Stimulated activated naive CD8-positive, alpha-beta T cell treated with anti-CD3 and anti-CD28 coated beads, Interleukin-15, Interleukin-2, amounts not matched to agents 100 ng/mL and 50 ng/mL, for 24 hours (primary cell): ENCODE measurements around the gene MLLT10.

Experiments
- H3K27ac Mint-ChIP-seq: one replicate; pipeline ENCODE4 v1.8.0; 2021; ENCODE audit warnings: mild to moderate bottlenecking, mixed read lengths
- H3K27me3 Mint-ChIP-seq: one replicate; pipeline ENCODE4 v1.8.0; 2021; ENCODE audit warnings: mixed read lengths
- H3K36me3 Mint-ChIP-seq: one replicate; pipeline ENCODE4 v1.8.0; 2021; ENCODE audit warnings: low read depth, mixed read lengths
- H3K4me1 Mint-ChIP-seq: one replicate; pipeline ENCODE4 v1.8.0; 2021; ENCODE audit warnings: low read depth, mixed read lengths
- H3K4me3 Mint-ChIP-seq: one replicate; pipeline ENCODE4 v1.8.0; 2021; ENCODE audit warnings: mild to moderate bottlenecking, mixed read lengths
- H3K9me3 Mint-ChIP-seq: one replicate; pipeline ENCODE4 v1.8.0; 2021; ENCODE audit warnings: mixed read lengths

MLLT10 gene

DNA sequence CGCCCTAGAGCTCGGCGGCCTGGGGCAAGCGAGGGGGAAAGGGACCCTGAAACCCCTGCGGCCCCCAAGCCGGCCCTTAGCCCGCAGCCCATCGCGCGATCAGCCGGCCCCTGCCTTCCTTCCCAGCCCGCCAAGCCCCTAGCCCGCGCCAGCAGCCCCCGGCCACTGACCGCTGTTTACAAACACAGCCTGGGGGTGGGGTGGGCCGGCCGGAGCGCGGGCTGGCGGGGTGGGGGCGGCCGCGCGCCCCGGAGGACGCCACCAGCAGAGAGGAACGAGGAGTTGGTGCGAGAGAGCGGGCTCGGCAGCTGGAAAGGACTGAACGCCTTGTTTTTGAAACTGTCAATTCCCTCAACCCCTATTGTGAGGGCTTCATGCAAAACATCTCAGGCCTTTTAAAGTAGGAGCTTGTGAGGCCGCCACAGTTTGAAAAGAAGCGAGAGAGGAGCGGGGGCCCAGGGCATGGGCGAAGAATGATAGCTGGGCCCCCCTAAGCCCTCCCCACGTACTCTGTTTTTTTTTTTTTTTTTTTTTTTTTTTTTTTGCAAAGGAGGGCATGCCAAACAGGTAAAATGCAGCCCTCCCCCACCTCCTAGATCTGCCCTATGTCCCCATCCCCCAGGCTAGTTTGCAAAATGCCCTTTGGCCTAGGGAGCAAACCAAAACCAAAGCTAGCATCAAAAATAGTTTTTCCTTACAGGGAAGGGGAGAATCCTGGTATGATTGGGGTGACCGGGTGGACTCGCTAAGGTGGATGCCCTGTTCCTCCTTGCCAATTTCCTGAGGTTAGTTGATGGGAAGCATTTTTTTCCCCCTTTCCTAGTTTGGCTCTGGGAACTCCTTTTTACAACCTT, 23.6 kb upstream of the MLLT10 start:
- Mint-ChIP-seq H3K36me3 (no peaks in the 10 kb centered on the region), H3K4me3 (no peak overlapping the region), H3K27me3 (peaks cover 74% of the 10 kb centered on the region), H3K4me1 (no peaks in the 10 kb centered on the region), H3K9me3 (no peaks in the 10 kb centered on the region), H3K27ac (no peak overlapping the region)

DNA sequence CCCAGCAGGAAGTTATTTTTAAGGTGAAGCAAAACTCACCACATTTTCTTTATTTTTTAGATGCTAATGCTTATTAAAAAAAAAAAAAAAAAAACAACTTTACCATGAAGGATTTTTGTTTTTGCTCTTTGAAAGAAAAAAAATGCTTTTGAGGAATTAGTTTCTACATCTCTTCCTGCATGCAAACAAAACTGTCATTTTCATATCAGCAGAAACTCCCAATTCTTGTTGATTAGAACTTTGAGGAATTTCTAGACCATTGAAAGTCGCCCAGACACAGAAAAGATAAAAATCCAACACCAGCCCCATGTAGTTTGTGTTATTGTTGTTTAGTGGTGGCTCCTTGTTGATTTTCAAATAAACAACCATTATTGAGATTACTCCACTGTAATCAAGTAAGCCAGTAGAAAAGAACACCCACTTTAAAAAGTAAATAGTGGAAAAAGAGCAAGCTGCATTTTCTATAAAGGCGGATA, 22.9 kb upstream of the MLLT10 start:
- H3K36me3 Mint-ChIP-seq, result no peaks in the 10 kb centered on the region
- H3K27ac Mint-ChIP-seq, result no peak overlapping the region
- H3K9me3 Mint-ChIP-seq, result no peaks in the 10 kb centered on the region
- peaks cover 5% of the 10 kb centered on the region for H3K4me1 Mint-ChIP-seq
- H3K27me3 Mint-ChIP-seq, result peaks cover 75% of the 10 kb centered on the region
- H3K4me3 Mint-ChIP-seq, result no peak overlapping the region

DNA sequence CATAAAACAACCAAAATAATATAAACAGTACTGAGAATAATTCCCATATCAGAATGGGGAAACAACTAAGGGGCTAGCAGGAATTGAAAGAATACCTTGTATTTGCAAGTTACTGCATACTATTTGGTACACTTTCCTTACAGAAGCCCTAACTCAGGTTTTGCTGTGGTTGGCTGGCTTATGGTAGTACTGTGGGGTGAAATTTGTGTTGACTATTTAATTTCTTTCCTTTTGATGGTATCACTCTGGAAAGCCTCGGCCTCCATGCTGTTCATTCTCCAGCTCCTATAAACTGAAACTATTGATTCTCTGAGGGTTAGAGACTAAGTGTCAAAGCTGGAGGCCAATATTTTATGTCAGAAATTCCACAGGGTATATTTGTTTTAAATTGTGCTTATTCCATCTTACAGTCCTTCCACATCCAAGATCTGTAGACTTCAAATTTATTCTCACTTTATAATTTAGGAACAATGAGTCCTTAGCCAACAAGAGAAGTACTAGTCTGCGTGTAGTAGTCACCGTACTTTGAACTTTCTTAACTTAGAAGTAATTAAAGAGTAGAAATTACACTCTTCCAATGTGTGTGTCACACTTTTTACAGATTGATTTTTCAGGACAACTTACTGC, 22.0 kb upstream of the MLLT10 start:
- no peak overlapping the region for H3K4me3 Mint-ChIP-seq
- no peaks in the 10 kb centered on the region for H3K36me3 Mint-ChIP-seq
- H3K27ac Mint-ChIP-seq, result no peak overlapping the region
- peaks cover 71% of the 10 kb centered on the region for H3K27me3 Mint-ChIP-seq
- H3K9me3 Mint-ChIP-seq, result no peaks in the 10 kb centered on the region
- peaks cover 6% of the 10 kb centered on the region for H3K4me1 Mint-ChIP-seq

GRCh38 chr10:21512573-21513404, 21.2 kb upstream of the MLLT10 start:
- H3K9me3 Mint-ChIP-seq, result no peaks in the 10 kb centered on the region
- H3K4me1 Mint-ChIP-seq, result peaks cover 11% of the 10 kb centered on the region
- H3K27me3 Mint-ChIP-seq, result peaks cover 69% of the 10 kb centered on the region
- no peak overlapping the region for H3K27ac Mint-ChIP-seq
- no peaks in the 10 kb centered on the region for H3K36me3 Mint-ChIP-seq
- no peak overlapping the region for H3K4me3 Mint-ChIP-seq

- Mint-ChIP-seq H3K4me3 (no peak overlapping the region), H3K36me3 (no peaks in the 10 kb centered on the region), H3K27ac (no peak overlapping the region), H3K27me3 (peaks cover 75% of the 10 kb centered on the region), H3K9me3 (no peaks in the 10 kb centered on the region), H3K4me1 (peaks cover 17% of the 10 kb centered on the region)
These were observed 20.6 kb upstream of the MLLT10 start for GRCh38 chr10:21513405-21513788.

DNA sequence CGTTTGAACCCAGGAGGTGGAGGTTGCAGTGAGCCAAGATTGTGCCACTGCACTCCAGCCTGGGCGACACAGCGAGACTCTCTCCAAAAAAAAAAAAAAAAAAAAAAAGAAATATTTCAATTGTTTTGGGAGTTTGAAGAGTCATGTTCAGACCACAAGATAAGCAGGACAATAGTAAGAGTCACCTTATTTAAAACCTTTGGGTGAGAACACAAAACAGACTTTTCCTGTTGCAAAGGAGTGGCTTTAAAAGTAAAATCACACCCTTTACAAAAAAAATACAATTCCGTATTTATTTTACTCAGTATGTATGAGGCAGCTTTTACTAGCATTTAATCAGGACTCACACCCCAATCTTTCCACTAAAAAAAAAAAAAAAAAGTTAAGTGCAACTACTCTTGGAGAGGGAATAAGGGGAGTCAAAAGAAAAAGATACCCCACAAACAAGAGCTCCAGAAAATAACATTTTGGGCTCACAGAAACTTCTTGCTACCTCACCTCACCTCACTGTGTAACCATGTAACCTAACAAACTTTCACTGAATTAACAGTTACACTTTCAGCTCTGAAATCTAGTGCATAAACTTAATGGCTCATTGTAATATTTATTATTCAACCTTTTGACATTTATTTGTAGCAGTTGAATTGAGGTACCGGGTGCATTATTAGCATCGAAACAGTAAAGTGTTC, 19.8 kb upstream of the MLLT10 start:
- H3K27me3 Mint-ChIP-seq, result peaks cover 79% of the 10 kb centered on the region
- peaks cover 26% of the 10 kb centered on the region for H3K4me1 Mint-ChIP-seq
- H3K36me3 Mint-ChIP-seq, result no peaks in the 10 kb centered on the region
- H3K4me3 Mint-ChIP-seq, result no peak overlapping the region
- no peak overlapping the region for H3K27ac Mint-ChIP-seq
- no peaks in the 10 kb centered on the region for H3K9me3 Mint-ChIP-seq

GRCh38 chr10:21514818-21515351, 19.1 kb upstream of the MLLT10 start:
- Mint-ChIP-seq H3K4me3 (no peak overlapping the region), H3K27ac (no peak overlapping the region), H3K36me3 (no peaks in the 10 kb centered on the region), H3K27me3 (peaks cover 84% of the 10 kb centered on the region), H3K9me3 (no peaks in the 10 kb centered on the region), H3K4me1 (peaks cover 32% of the 10 kb centered on the region)

GRCh38 chr10:21515361-21516241, 18.4 kb upstream of the MLLT10 start:
- Mint-ChIP-seq H3K27me3 (peaks cover 88% of the 10 kb centered on the region), H3K4me3 (peak overlapping the region; percentile 58), H3K27ac (no peak overlapping the region), H3K36me3 (no peaks in the 10 kb centered on the region), H3K9me3 (no peaks in the 10 kb centered on the region), H3K4me1 (peaks cover 34% of the 10 kb centered on the region)

DNA sequence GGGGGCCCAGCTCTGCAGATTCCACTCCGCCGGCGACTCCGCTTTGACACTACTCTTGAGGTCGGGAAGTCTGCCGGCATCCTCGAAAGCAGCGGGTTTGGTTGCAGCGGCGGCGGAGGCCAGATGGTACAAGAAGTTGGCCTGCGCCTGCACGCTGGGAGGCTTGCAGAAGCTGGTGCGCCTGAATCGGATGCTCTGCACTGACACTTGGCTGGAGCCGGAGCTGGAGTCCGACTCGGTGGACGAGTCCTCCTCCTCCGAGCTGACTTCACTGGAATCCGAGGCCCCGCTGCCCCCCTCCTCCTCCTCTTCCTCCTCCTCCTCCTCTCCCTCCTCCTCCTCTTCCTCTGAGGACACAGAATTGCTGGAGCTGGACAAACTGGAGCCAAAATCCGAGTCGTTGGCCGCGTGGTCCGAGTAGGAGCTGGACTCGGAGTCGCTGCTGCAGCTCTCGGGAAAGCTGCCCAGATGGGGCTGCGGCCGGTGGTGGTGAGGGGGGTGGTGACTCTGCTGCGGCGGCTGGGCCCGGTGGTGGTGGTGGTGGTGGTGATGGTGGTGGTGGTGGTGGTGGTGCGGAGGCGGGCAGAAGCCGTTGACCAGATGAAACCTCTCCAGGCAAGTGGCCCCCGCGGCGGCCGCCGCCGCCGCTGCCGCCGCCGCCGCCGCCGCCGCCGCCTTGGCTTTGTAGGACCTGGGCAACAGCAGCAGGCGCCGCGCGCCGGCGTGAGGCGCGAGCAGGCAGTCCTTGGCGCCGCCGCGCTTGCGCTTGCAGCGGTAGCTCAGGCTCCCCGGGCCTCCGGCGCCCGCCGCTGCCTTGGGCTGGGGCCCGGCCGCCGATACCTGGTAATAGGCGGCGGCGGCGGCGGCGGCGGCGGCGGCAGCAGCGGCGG, 17.5 kb upstream of the MLLT10 start:
- Mint-ChIP-seq H3K27ac (no peak overlapping the region), H3K4me3 (peak overlapping the region; percentile 86), H3K9me3 (no peaks in the 10 kb centered on the region), H3K4me1 (peaks cover 34% of the 10 kb centered on the region), H3K27me3 (peaks cover 88% of the 10 kb centered on the region), H3K36me3 (no peaks in the 10 kb centered on the region)

DNA sequence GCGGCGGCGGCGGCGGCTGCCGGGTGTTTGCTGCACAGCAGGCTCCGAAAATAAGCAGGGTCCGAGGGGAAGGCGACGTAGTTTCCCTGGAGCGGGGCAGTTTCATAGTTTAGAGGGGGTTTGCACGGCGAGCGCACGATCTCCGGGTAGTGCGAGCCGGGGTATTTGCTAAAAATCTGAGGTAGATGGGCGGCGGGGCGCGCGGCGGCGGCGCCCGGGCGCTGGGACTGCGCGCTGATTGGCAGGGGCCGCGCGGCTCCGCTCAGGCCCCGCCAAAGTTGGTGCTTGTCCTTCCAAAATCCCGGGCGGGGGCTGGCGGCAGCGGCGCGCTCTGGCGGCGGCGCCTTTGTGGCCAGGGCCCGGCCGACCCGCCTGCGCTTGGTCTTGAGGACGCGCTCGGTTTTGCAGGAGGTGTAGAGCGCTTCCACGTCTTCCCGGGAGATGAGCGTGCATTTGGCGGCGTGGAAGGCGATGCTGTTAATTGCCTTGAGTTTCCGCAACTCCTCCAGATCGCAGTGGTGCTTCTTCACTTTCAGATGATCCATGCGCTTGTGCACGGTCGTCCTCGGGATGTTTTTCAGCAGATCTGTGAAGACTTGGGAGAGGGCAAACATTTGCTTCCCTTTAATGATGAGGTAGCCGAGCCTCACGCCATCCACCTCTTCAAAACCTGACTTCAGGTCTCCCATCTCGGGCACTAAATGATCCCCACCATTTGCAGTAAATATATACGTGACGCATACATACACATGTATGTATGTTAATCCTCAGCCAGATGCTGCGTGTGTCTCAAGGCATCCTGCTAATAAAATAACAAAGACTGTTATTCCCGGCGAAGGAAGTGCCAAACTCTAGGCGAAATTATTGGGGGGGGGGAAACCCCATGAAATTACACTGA, 16.6 kb upstream of the MLLT10 start:
- H3K27ac Mint-ChIP-seq, result no peak overlapping the region
- H3K4me1 Mint-ChIP-seq, result peaks cover 34% of the 10 kb centered on the region
- H3K27me3 Mint-ChIP-seq, result peaks cover 84% of the 10 kb centered on the region
- peak overlapping the region; percentile 86 for H3K4me3 Mint-ChIP-seq
- no peaks in the 10 kb centered on the region for H3K9me3 Mint-ChIP-seq
- H3K36me3 Mint-ChIP-seq, result no peaks in the 10 kb centered on the region

DNA sequence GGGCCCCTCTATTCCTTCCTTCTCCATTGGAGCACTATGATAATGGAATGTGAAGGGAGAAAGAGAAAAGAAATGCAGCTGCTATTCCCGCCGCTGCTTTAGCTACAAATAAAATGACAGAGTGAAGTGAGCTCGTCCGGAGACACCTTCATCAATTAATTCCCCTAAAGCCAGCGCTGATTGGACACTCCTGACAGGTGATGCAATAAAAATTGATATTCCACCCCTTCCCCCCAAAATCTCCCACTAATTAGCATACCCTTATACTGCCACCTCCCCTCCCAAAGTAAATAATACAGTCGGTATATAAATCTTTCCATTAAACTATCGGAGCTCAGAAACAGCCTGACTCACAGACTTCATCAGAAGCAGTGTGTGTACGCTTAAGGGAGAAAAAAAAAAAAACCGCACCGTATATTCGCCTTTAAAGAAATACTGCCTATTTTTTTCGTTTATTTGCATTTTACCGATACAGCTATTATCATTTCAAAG, 15.8 kb upstream of the MLLT10 start:
- Mint-ChIP-seq H3K36me3 (no peaks in the 10 kb centered on the region), H3K4me3 (peak overlapping the region; percentile 86), H3K4me1 (peaks cover 34% of the 10 kb centered on the region), H3K9me3 (no peaks in the 10 kb centered on the region), H3K27me3 (peaks cover 84% of the 10 kb centered on the region), H3K27ac (no peak overlapping the region)
